Mucosa of descending colon (tissue), 3 donors: Measurements from ENCODE around the gene SCRN2. TPM values are rescaled to one million over a fixed set of nuclear protein-coding genes. Genes with fewer than 3 reads are reported as not detected.

Experiments used
- ATAC-seq: fragments of 200-7000 bp; cut with Tn5 transposase; one replicate; pipeline ENCODE4 v1.9.1; 2020; ENCODE audit warnings: mild to moderate bottlenecking, moderate library complexity
- DNase-seq, 3 donors: peaks; one replicate each; pipeline ENCODE4 v3.0.0-alpha.2; 2020
- H3K36me3 ChIP-seq: fragments of 200-600 bp; one replicate; pipeline ENCODE4 v1.8.0; 2021; ENCODE audit warnings: low read depth, mild to moderate bottlenecking
- H3K4me1 ChIP-seq: fragments of 200-600 bp; one replicate; pipeline ENCODE4 v1.8.0; 2021; ENCODE audit warnings: low read depth, mild to moderate bottlenecking
- H3K4me3 ChIP-seq: fragments of 200-600 bp; one replicate; pipeline ENCODE4 v1.8.0; 2021; ENCODE audit warnings: mild to moderate bottlenecking
- H3K9me3 ChIP-seq: fragments of 200-600 bp; one replicate; pipeline ENCODE4 v1.8.0; 2021; ENCODE audit warnings: mild to moderate bottlenecking
- intact Hi-C, 2 donors: fragments of 100-400 bp; cut with DNase I in 1 of 2; cut with micrococcal nuclease in 1 of 2; formaldehyde crosslinking; loops; one replicate each; pipeline versions ENCODE4 v1.11.0 to v1.11.1; 2022; cut with DNase I, micrococcal nuclease
- total RNA-seq, 3 donors: library from RNA; stranded (reverse); fragmentation: NEBNext Ultra II Directional in 2 of 3; extraction: Animal tissue kit (Norgen Biotek cat#: 25700) in 2 of 3; gene quantifications; one replicate each; pipeline versions ENCODE4 v1.2.1 to v1.2.4, GENCODE V29; 2021 to 2023
- TF ChIP-seq, protein P1 (sequence below): fragments of 200-600 bp; IDR thresholded peaks from one replicate; pipeline ENCODE4 v1.8.0; 2022; ENCODE audit warnings: antibody characterized with exemption, mild to moderate bottlenecking
- donor health status: DM: no; HTN: no; CAD: no; lungs with moderate emphysema.
- donor health status: DM: no; HTN: no; CAD: no.
- donor health status: DM: no; HTN: yes; CAD: no.

Gene SCRN2
- total RNA-seq, 3 donors from 2014 or later = 38.4 to 45.1 (median 38.5) TPM

DNA sequence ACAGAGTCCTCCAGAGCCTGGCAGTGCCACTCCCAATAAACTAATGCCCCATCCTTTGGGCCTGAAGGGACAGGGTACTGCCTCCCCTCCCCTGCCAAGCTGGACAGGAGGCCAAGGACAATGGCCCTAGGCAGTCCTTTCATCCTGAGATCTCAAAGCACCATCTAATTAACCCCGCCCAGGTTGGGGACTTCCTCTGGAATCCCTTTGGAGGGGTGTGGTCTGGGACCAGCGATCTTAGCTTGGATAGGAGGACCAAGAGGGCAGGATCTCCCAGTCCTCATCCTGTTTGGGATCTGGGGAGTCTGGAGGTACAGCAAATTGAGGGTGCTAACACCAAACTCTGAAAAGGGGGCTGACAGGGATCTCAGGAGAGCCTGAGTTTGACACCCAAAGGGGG, 28.0 kb upstream of the SCRN2 start:
- no peak for ATAC-seq
- TF ChIP-seq, protein P1, sequence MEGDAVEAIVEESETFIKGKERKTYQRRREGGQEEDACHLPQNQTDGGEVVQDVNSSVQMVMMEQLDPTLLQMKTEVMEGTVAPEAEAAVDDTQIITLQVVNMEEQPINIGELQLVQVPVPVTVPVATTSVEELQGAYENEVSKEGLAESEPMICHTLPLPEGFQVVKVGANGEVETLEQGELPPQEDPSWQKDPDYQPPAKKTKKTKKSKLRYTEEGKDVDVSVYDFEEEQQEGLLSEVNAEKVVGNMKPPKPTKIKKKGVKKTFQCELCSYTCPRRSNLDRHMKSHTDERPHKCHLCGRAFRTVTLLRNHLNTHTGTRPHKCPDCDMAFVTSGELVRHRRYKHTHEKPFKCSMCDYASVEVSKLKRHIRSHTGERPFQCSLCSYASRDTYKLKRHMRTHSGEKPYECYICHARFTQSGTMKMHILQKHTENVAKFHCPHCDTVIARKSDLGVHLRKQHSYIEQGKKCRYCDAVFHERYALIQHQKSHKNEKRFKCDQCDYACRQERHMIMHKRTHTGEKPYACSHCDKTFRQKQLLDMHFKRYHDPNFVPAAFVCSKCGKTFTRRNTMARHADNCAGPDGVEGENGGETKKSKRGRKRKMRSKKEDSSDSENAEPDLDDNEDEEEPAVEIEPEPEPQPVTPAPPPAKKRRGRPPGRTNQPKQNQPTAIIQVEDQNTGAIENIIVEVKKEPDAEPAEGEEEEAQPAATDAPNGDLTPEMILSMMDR = no peak
- intact Hi-C loops = no loop called here
- Histone ChIP-seq H3K4me3 (no peak overlapping the region), H3K9me3 (no peaks in the 10 kb centered on the region), H3K36me3 (no peaks in the 10 kb centered on the region), H3K4me1 (no peaks in the 10 kb centered on the region)
- no peak for DNase-seq

DNA sequence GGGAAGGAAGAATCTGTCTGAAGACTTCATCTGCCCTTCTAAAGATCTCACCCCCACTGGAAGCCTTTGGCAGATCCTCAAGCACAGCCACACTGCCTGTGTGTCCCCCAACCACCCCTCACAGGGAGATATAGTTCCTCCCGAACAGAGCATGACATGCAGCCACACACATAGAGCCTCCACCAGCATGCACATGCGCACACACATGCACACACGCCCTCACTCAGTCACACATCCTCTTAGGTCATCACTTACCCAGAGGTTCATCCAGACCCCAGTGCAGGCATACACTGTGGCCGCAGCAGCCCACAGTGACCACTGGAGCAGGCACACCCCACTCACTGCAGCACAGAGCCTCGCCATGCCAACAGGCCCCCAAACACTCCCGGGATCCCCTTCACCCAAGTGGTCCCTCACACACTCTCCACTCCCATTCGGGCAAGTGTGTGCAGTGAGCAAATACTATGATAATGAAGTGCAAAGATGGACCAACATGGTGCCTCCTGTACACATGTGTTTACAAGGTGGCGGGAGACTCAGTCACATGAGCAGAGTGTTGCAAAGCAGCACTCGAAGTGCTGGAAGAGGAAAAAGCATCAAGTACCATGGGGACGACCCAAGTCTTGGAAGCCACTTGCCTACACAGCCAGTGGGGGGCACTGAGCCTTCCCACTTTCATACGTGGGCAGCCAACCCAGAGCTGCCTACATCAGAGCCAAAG, 26.9 kb upstream of the SCRN2 start:
- Histone ChIP-seq H3K9me3 (no peaks in the 10 kb centered on the region), H3K4me3 (no peak overlapping the region), H3K36me3 (no peaks in the 10 kb centered on the region), H3K4me1 (no peaks in the 10 kb centered on the region)
- TF ChIP-seq, protein P1 = no peak
- DNase-seq (no peak), ATAC-seq (no peak)
- intact Hi-C loops = no loop called here

DNA sequence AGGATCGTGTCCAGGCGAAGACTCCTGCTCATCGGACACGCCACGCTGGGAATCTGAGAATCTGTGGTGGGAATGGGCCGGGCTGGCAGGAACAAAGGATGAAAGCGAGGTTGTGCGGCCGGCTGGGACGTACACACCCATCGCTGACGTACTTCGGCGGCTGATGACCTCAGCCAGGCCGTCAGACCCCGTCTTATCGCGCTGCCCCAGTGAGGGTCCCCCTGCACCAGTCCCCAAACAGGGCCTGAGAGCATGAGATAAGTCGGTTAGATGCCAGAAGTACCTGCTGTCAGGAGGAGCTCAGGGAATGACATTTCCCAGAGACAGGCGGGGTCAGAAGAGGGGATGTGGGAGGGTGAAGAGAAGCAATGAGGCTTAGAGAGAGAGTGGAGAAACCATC, 25.9 kb upstream of the SCRN2 start:
- H3K4me1 ChIP-seq = no peaks in the 10 kb centered on the region
- H3K4me3 ChIP-seq = no peak overlapping the region
- H3K36me3 ChIP-seq = no peaks in the 10 kb centered on the region
- H3K9me3 ChIP-seq = no peaks in the 10 kb centered on the region
- TF ChIP-seq, protein P1 = no peak
- intact Hi-C loops = no loop called here
- no peak for DNase-seq
- ATAC-seq = no peak

DNA sequence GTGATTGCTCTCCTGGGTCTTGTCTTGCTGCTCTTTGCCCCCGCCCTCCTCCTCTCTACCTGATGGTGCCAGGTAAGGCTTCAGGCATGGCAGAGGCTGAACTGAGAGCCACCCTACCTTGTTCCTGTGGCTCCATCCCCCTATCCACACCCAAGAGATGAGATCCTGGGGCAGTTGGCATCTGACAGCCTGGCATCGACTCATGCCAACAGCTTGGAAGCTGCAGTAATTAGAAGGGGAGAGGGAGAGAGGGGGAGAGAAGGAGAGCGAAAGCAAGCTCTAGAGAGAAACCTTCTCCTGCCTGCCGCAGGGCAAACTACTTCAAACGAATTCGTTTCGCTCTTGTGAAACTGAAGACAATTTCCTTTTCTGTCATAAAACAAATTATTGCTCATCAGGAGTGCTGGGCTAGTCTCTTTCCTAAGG, 23.7 kb upstream of the SCRN2 start:
- no peak for DNase-seq
- no peaks in the 10 kb centered on the region for H3K4me1 ChIP-seq
- ATAC-seq = peak; percentile 54
- no peaks in the 10 kb centered on the region for H3K9me3 ChIP-seq
- H3K4me3 ChIP-seq = no peak overlapping the region
- no peaks in the 10 kb centered on the region for H3K36me3 ChIP-seq
- intact Hi-C loops = no loop called here
- TF ChIP-seq, protein P1 = no peak

DNA sequence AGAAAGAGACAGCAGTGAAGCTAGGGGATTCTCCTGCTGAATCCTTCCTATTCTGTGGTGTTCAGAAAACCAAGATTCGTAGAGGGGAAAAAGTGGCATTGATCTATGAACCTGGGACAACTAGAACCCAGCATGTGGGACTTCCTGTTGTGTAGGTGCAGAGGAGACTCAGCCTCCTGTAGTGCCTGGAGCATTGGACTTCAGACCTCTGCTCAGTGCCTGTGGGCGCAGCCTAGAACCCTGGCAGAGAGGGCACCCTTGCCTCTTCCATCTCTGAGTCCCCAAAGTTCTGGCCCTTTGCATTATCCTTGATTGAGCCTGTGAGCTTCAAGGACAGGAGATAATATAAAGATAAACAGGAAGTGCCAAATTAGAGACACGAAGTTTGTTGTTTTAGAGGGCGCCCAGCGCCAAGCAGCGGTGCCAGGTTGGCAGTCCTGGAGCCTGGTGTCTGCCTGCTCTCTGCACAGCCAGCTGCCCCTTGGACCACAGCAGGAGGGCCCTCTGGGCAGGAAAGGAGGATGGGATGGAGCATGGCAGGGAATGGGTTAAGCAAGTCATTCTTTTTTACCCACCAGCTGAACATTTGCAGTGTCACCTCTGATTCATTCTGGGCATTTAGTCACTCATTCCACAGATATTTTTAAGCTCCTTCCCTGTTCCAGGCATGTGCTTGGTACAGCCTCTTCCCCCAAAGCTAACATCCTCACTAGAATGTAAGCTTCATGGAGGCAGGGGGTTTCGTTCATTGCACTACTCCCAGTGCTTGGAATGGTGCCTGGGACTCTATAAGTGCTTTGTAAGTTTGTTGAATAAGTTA, 21.8 kb upstream of the SCRN2 start:
- DNase-seq = no peak
- Histone ChIP-seq H3K4me1 (no peaks in the 10 kb centered on the region), H3K36me3 (no peaks in the 10 kb centered on the region), H3K9me3 (no peaks in the 10 kb centered on the region), H3K4me3 (no peak overlapping the region)
- TF ChIP-seq, protein P1 = no peak
- peak; percentile 65 for ATAC-seq
- intact Hi-C loops = no loop called here
